ENCODE results near the gene C3orf22.
"Not testable (repeated sequence)": the region's sequence is repeated elsewhere in the genome, so short reads cannot be mapped to it uniquely, and the experiment has no call there.

Gene C3orf22

GRCh38 chr3:126542340-126543241 lies 16.1 kb downstream of the C3orf22 start:
- DNase-seq, result no peak

GRCh38 chr3:126541628-126542339 lies 16.9 kb downstream of the C3orf22 start:
- DNase-seq, result no peak

GRCh38 chr3:126540951-126541627 lies 17.6 kb downstream of the C3orf22 start:
- DNase-seq, result no peak

- no peak for DNase-seq
Observed at GRCh38 chr3:126540342-126540849, 18.3 kb downstream of the C3orf22 start.

GRCh38 chr3:126539558-126540250 lies 19.0 kb downstream of the C3orf22 start:
- DNase-seq, result no peak

- DNase-seq, result no peak
Observed at GRCh38 chr3:126538966-126539365, 19.8 kb downstream of the C3orf22 start.

GRCh38 chr3:126538316-126538715 lies 20.4 kb downstream of the C3orf22 start:
- DNase-seq, result no peak

GRCh38 chr3:126537730-126538281 lies 20.9 kb downstream of the C3orf22 start:
- no peak for DNase-seq

GRCh38 chr3:126537116-126537729 lies 21.5 kb downstream of the C3orf22 start:
- DNase-seq, result no peak

GRCh38 chr3:126536126-126536525 lies 22.6 kb downstream of the C3orf22 start:
- DNase-seq, result no peak

GRCh38 chr3:126535636-126536035 lies 23.1 kb downstream of the C3orf22 start:
- DNase-seq, result no peak

- DNase-seq, result not testable (repeated sequence)
Observed at GRCh38 chr3:126534716-126535115, 24.0 kb downstream of the C3orf22 start.

- no peak for DNase-seq
Observed at GRCh38 chr3:126533506-126533905, 25.2 kb downstream of the C3orf22 start.

- DNase-seq, result no peak
Observed at GRCh38 chr3:126531051-126531330, 27.7 kb downstream of the C3orf22 start.

GRCh38 chr3:126530171-126531050 lies 28.3 kb downstream of the C3orf22 start:
- DNase-seq, result no peak

- no peak for DNase-seq
Observed at GRCh38 chr3:126529585-126530170, 29.1 kb downstream of the C3orf22 start.

- no peak for DNase-seq
Observed at GRCh38 chr3:126528800-126529541, 29.8 kb downstream of the C3orf22 start.

- no peak for DNase-seq
Observed at GRCh38 chr3:126528419-126528799, 30.3 kb downstream of the C3orf22 start.

GRCh38 chr3:126527455-126528211 lies 31.1 kb downstream of the C3orf22 start:
- DNase-seq, result no peak
